ENCODE data around the gene ZNF366.
A peak's percentile ranks its signal among the peaks of the same experiment; 100 is the strongest.

Gene ZNF366, protein sequence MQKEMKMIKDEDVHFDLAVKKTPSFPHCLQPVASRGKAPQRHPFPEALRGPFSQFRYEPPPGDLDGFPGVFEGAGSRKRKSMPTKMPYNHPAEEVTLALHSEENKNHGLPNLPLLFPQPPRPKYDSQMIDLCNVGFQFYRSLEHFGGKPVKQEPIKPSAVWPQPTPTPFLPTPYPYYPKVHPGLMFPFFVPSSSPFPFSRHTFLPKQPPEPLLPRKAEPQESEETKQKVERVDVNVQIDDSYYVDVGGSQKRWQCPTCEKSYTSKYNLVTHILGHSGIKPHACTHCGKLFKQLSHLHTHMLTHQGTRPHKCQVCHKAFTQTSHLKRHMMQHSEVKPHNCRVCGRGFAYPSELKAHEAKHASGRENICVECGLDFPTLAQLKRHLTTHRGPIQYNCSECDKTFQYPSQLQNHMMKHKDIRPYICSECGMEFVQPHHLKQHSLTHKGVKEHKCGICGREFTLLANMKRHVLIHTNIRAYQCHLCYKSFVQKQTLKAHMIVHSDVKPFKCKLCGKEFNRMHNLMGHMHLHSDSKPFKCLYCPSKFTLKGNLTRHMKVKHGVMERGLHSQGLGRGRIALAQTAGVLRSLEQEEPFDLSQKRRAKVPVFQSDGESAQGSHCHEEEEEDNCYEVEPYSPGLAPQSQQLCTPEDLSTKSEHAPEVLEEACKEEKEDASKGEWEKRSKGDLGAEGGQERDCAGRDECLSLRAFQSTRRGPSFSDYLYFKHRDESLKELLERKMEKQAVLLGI

DNA sequence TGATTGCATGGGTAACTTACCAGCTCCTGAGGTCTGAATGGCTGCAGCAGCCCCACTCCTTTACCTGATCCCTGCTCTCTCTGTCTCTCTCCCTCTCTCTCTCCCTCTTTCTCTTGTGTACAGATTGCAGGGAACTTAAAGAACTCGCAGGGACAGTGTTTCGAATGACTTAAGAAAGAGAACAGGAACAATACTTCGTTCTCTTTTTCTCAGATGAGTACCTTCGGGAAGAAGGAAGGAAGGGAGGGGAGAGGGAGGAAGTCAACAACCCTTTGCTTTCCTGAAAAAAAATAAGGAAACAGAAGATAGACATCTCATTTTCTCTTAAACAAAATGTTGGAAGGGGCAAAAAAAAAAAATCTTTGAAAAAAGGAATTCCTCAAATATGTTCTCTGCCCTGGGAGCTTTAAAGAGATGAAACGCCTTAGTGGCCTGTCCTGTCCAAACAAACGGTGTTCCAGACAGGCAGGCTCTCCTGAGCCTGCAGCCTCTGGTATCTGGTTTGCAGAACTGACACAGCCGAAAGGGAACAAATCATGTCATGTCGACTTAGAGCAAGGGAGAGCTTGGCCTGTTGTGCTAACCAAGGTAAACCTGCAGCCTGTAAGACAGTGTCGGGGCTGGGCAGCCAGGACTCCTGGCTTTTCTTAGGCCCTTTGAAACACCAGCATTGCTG, at the start of gene ZNF366:
TSS of gene ZNF366 (minus strand) at position 180 of the 676 bp plus-strand sequence. CDS start 45,914 bp downstream, outside the sequence.
- no peaks in the 10 kb centered on the region for H3K9me3 ChIP-seq (ENCODE audit: control insufficient read depth, insufficient read depth, low read length)
- peaks cover 21% of the 10 kb centered on the region for H3K4me1 ChIP-seq (ENCODE audit: control insufficient read depth, insufficient read depth, low read length)
- H3K27me3 ChIP-seq (ENCODE audit: control insufficient read depth, insufficient read depth, low read length): no peaks in the 10 kb centered on the region
- H3K27ac ChIP-seq (ENCODE audit: low read depth, low read length): no peak within 1 kb of the TSS
- H3K36me3 ChIP-seq (ENCODE audit: control insufficient read depth, insufficient read depth, low read length): no peaks in the 10 kb centered on the region
- no peak within 1 kb of the TSS for H3K4me3 ChIP-seq (ENCODE audit: low read depth, low read length)
- no peak within 1 kb of the TSS for H3K9ac ChIP-seq (ENCODE audit: low read depth, low read length)

DNA sequence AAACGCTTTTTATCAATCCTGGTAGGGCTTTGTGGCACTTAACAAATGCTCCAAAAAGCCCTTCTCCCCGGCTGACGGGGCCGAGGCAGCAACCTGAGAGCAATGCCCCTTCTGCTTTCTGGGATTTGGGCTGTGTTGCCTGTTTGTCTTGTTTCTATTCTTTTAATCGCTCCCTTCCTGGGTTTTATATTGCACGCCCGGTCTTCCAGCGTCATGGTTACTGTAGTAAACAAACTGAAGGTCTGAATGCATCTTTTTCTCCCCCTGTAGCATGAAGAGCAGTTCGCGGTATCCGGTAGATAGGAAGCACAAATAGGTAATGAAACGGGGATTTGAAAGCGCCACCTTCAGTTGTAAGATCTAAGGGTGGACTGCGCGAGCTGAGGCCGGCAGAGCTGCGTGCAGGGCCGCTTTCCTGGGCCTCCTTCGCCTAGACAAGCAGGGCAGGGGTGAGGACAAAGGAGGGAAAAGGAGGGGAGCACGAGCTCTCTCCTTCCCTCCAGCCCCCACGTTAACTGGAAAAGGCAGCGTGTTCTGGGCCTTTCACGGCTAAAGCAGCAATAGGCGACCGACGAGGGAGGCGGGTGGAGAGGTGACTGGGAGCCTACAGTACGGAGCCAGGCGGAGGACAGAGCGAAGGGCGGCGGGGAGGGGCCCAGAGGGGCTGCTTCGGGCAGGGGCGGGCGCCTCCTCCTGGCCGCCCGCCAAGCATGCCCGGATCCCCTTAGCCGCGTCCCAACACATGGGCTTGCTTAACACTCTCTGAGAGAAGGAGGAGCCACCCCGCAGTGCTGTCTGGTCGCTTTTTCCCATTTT, 49.3 kb upstream of the ZNF366 start:
- Histone ChIP-seq H3K4me3 (ENCODE audit: low read depth, low read length) (peak overlapping the region; percentile 58), H3K27me3 (ENCODE audit: control insufficient read depth, insufficient read depth, low read length) (no peaks in the 10 kb centered on the region), H3K27ac (ENCODE audit: low read depth, low read length) (peak overlapping the region; percentile 79), H3K9me3 (ENCODE audit: control insufficient read depth, insufficient read depth, low read length) (no peaks in the 10 kb centered on the region), H3K4me1 (ENCODE audit: control insufficient read depth, insufficient read depth, low read length) (peaks cover 36% of the 10 kb centered on the region), H3K9ac (ENCODE audit: low read depth, low read length) (peak overlapping the region; percentile 59), H3K36me3 (ENCODE audit: control insufficient read depth, insufficient read depth, low read length) (no peaks in the 10 kb centered on the region)

DNA sequence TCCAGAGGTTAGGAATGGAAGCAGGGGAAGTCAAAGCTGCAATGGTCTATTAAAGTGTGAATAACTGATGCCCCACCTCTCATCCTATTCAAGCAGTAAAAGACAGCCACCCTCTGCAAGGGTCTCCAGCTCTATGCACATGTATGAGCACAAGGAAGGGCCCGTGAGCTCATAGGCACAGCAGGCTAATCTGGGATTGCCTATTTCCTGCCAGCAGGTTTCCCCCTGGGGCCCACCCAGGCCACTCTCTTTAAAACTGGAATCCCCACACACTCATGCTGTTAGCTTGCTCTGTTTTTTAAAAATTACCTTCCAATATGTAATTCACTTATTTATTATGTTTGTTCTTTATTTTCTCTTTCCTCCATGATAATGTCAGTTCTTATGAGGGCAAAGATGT, 48.7 kb upstream of the ZNF366 start:
- H3K27ac ChIP-seq (ENCODE audit: low read depth, low read length): peak overlapping the region; percentile 79
- H3K9ac ChIP-seq (ENCODE audit: low read depth, low read length): peak overlapping the region; percentile 59; the same call in 1 of the 2 replicates
- peaks cover 30% of the 10 kb centered on the region for H3K4me1 ChIP-seq (ENCODE audit: control insufficient read depth, insufficient read depth, low read length)
- peak overlapping the region; percentile 58 for H3K4me3 ChIP-seq (ENCODE audit: low read depth, low read length)
- no peaks in the 10 kb centered on the region for H3K9me3 ChIP-seq (ENCODE audit: control insufficient read depth, insufficient read depth, low read length)
- no peaks in the 10 kb centered on the region for H3K27me3 ChIP-seq (ENCODE audit: control insufficient read depth, insufficient read depth, low read length)
- no peaks in the 10 kb centered on the region for H3K36me3 ChIP-seq (ENCODE audit: control insufficient read depth, insufficient read depth, low read length)

DNA sequence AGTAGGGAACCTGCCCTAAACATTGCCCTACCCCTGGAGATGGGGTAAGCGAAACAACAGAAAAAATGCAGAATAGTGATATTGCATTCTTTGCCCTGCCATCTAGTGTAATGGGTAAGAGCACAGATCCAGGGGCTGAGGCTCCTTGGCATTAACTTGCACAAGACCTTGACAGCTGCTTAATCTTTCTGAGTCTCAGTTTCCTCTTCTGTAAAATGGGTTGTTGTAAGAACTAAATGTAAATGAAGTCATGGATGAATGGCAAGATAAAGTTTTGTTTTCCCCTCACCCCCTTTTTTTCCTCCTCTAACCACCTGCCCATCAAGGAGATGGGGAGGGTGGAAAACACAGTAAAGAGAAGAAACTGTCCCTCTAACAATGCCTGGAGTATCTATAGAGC, 47.7 kb upstream of the ZNF366 start:
- no peak overlapping the region for H3K9ac ChIP-seq (ENCODE audit: low read depth, low read length)
- no peaks in the 10 kb centered on the region for H3K27me3 ChIP-seq (ENCODE audit: control insufficient read depth, insufficient read depth, low read length)
- peaks cover 23% of the 10 kb centered on the region for H3K4me1 ChIP-seq (ENCODE audit: control insufficient read depth, insufficient read depth, low read length)
- no peaks in the 10 kb centered on the region for H3K36me3 ChIP-seq (ENCODE audit: control insufficient read depth, insufficient read depth, low read length)
- no peak overlapping the region for H3K27ac ChIP-seq (ENCODE audit: low read depth, low read length)
- no peak overlapping the region for H3K4me3 ChIP-seq (ENCODE audit: low read depth, low read length)
- H3K9me3 ChIP-seq (ENCODE audit: control insufficient read depth, insufficient read depth, low read length): no peaks in the 10 kb centered on the region

DNA sequence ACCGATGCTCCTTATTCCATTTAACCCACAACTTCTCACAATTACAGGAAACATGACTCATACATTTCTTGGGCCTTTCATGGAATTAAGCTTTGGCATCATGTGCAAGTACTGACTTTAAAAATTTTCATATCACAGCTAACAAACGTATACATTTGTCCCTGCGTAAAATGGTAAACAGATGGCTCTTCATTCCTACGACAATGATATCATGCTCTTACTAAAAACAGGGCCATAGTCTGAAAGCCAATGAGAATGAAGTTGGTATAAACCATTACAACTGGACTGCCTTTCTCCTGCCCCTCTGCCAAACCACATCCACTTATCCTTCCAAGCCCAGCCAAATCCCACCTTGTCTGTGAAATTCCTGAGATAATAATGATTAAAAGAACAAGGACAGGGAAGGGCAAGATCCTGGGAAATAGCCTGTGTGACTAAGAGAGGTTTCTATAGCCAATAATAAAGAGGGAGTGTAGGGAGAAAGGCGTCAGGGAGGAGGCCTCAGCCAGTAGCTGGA, 44.9 kb upstream of the ZNF366 start:
- Histone ChIP-seq H3K4me3 (ENCODE audit: low read depth, low read length) (no peak overlapping the region), H3K4me1 (ENCODE audit: control insufficient read depth, insufficient read depth, low read length) (peaks cover 15% of the 10 kb centered on the region), H3K27me3 (ENCODE audit: control insufficient read depth, insufficient read depth, low read length) (no peaks in the 10 kb centered on the region), H3K9me3 (ENCODE audit: control insufficient read depth, insufficient read depth, low read length) (no peaks in the 10 kb centered on the region), H3K9ac (ENCODE audit: low read depth, low read length) (no peak overlapping the region), H3K36me3 (ENCODE audit: control insufficient read depth, insufficient read depth, low read length) (no peaks in the 10 kb centered on the region), H3K27ac (ENCODE audit: low read depth, low read length) (no peak overlapping the region)

DNA sequence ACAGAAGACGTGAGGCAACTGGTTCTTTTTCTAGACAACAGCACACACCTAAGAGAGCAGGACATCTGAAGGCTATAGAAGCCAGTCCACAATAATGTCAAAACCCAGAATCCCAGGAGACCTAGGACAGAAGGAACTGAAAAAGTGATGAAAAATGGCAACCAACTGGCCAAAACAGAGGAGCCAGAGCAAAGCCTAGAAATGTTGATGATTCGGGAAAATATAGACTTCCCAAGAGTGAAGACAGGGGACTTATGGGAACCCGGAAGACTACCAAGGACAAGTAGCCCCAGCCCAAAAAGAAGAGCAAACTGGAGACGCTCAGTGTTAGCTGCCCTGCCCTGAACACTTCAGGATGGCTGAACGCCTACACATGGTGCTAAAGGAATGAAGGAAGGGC, 43.4 kb upstream of the ZNF366 start:
- H3K27ac ChIP-seq (ENCODE audit: low read depth, low read length): no peak overlapping the region
- H3K9ac ChIP-seq (ENCODE audit: low read depth, low read length): no peak overlapping the region
- H3K27me3 ChIP-seq (ENCODE audit: control insufficient read depth, insufficient read depth, low read length): no peaks in the 10 kb centered on the region
- no peak overlapping the region for H3K4me3 ChIP-seq (ENCODE audit: low read depth, low read length)
- no peaks in the 10 kb centered on the region for H3K36me3 ChIP-seq (ENCODE audit: control insufficient read depth, insufficient read depth, low read length)
- no peaks in the 10 kb centered on the region for H3K9me3 ChIP-seq (ENCODE audit: control insufficient read depth, insufficient read depth, low read length)
- H3K4me1 ChIP-seq (ENCODE audit: control insufficient read depth, insufficient read depth, low read length): peaks cover 7% of the 10 kb centered on the region

DNA sequence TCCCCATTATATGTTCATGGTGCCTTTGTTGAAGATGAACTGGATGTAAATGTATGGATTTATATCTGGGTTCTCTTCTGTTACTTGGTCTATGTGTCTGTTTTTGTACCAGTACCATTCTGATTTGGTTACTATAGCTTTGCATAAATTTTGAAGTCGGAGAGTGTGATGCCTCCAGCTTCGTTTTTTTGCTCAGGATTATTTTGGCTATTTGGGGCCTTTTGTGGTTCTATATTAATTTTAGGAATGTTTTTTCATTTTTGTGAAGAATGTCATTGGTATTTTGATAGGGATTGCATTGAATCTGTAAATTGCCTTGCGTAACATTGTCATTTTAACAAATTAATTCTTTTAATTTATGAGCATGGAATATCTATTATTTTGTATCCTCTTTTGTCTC, 36.6 kb upstream of the ZNF366 start:
- Histone ChIP-seq H3K9ac (ENCODE audit: low read depth, low read length) (no peak overlapping the region), H3K4me1 (ENCODE audit: control insufficient read depth, insufficient read depth, low read length) (peaks cover 3% of the 10 kb centered on the region; the same call in 1 of the 2 replicates), H3K27me3 (ENCODE audit: control insufficient read depth, insufficient read depth, low read length) (no peaks in the 10 kb centered on the region), H3K4me3 (ENCODE audit: low read depth, low read length) (no peak overlapping the region), H3K9me3 (ENCODE audit: control insufficient read depth, insufficient read depth, low read length) (no peaks in the 10 kb centered on the region), H3K36me3 (ENCODE audit: control insufficient read depth, insufficient read depth, low read length) (no peaks in the 10 kb centered on the region), H3K27ac (ENCODE audit: low read depth, low read length) (no peak overlapping the region)

DNA sequence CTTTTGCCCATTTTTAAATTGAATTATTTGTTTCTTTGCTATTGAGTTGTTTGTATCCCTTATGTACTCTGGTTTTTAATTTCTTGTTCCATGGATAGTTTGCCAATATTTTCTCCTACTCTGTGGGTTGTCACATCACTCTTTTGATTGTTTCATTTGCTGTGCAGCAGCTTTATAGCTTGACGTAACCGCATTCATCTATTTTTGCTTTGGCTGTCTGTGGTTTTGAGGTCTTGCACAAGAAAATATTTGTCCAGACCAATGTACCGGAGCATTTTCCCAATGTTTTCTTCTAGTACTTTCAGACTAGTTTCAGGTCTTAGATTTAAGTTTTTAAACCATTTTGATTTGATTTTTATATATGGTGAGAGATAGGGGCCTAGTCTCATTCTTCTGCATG, 36.2 kb upstream of the ZNF366 start:
- Histone ChIP-seq H3K36me3 (ENCODE audit: control insufficient read depth, insufficient read depth, low read length) (no peaks in the 10 kb centered on the region), H3K9me3 (ENCODE audit: control insufficient read depth, insufficient read depth, low read length) (no peaks in the 10 kb centered on the region), H3K9ac (ENCODE audit: low read depth, low read length) (no peak overlapping the region), H3K27ac (ENCODE audit: low read depth, low read length) (no peak overlapping the region), H3K27me3 (ENCODE audit: control insufficient read depth, insufficient read depth, low read length) (no peaks in the 10 kb centered on the region), H3K4me3 (ENCODE audit: low read depth, low read length) (no peak overlapping the region), H3K4me1 (ENCODE audit: control insufficient read depth, insufficient read depth, low read length) (peaks cover 3% of the 10 kb centered on the region; the same call in 1 of the 2 replicates)

DNA sequence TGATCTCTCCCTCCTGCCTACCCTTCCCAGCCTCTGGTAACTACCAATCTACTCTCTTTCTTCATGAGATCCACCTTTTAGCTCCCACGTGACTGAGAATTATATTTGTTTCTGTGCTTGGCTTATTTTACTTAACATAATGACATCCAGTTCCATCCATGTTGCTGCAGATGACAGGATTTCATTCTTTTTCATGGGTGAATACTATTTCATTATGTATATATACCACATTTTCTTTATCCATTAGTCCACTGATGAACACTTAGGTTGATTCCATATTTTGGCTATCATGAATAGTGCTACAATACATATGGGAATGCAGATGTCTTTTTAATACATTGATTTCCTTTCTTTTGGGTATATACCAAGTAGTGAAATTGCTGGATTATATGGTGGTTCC, 35.5 kb upstream of the ZNF366 start:
- Histone ChIP-seq H3K27me3 (ENCODE audit: control insufficient read depth, insufficient read depth, low read length) (no peaks in the 10 kb centered on the region), H3K36me3 (ENCODE audit: control insufficient read depth, insufficient read depth, low read length) (no peaks in the 10 kb centered on the region), H3K9ac (ENCODE audit: low read depth, low read length) (no peak overlapping the region), H3K27ac (ENCODE audit: low read depth, low read length) (no peak overlapping the region), H3K9me3 (ENCODE audit: control insufficient read depth, insufficient read depth, low read length) (no peaks in the 10 kb centered on the region), H3K4me3 (ENCODE audit: low read depth, low read length) (no peak overlapping the region), H3K4me1 (ENCODE audit: control insufficient read depth, insufficient read depth, low read length) (peaks cover 3% of the 10 kb centered on the region; the same call in 1 of the 2 replicates)

DNA sequence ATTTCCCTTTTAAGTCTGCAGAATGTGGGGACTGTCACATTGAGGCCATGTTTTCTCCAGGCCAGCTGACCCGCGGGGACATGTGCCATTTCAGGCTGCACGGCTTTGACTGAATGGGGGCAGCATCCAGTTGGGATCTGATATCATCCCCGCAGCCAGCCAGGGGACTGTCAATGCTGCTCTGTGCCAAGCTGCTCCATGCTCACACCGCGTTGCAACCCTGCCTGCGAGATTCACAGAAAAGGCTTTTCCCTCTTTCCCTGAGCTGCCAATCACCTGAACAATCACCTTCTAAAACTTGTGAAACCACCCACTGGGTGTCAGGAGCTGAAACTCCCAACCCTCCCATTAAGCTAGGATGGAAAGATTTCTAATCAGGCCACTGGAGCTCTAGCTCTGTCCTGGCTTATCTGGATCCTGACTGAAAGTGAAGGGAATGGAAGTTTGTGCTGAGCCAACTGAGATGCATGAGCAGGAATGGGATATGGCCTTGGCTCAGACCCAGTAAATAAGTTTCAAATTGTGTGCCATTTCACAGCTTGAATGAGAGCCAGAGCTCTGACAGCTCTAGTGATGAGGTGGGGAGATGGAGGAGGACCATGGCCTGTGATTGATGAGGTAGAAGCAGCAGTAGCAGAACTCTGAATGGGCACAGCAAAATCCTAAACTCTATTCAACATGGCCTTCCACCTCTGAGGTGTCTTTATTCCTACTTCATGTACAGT, 34.5 kb upstream of the ZNF366 start:
- H3K9me3 ChIP-seq (ENCODE audit: control insufficient read depth, insufficient read depth, low read length): no peaks in the 10 kb centered on the region
- no peak overlapping the region for H3K4me3 ChIP-seq (ENCODE audit: low read depth, low read length)
- no peak overlapping the region for H3K27ac ChIP-seq (ENCODE audit: low read depth, low read length)
- no peaks in the 10 kb centered on the region for H3K27me3 ChIP-seq (ENCODE audit: control insufficient read depth, insufficient read depth, low read length)
- peaks cover 3% of the 10 kb centered on the region; the same call in 1 of the 2 replicates for H3K4me1 ChIP-seq (ENCODE audit: control insufficient read depth, insufficient read depth, low read length)
- H3K36me3 ChIP-seq (ENCODE audit: control insufficient read depth, insufficient read depth, low read length): no peaks in the 10 kb centered on the region
- H3K9ac ChIP-seq (ENCODE audit: low read depth, low read length): no peak overlapping the region
